GM23338 (cell line): ENCODE data around the gene PRKCH. TPM values are rescaled to one million over a fixed set of nuclear protein-coding genes. Genes with fewer than 3 reads are reported as not detected.

ENCODE experiments used
- ATAC-seq: fragments of 200-7000 bp; cut with Tn5 transposase; 3 replicates; pipeline ENCODE4 v1.9.1; 2020
- DNase-seq: peaks from one replicate; pipeline ENCODE4 v3.0.0-alpha.2; 2015; ENCODE audit warnings: low spot score
- H2AFZ ChIP-seq: fragments of 200-600 bp; sonication (generic); 2 replicates; pipeline ENCODE4 v1.8.0; 2016; ENCODE audit warnings: antibody characterized with exemption, mild to moderate bottlenecking, moderate library complexity
- H3F3A ChIP-seq: fragments of 200-600 bp; sonication (generic); replicated peaks from 2 replicates; pipeline ENCODE4 v1.8.0; 2017; ENCODE audit warnings: antibody characterized with exemption, mixed run types, low read depth
- H3K27ac ChIP-seq: fragments of 200-600 bp; sonication (generic); 2 replicates; pipeline ENCODE4 v1.6.1; 2016; ENCODE audit warnings: low read depth
- H3K27me3 ChIP-seq: fragments of 200-600 bp; sonication (generic); 2 replicates; pipeline ENCODE4 v1.8.0; 2016; ENCODE audit warnings: mild to moderate bottlenecking, mixed run types, moderate library complexity; ENCODE audit not compliant: insufficient read depth
- H3K36me3 ChIP-seq: fragments of 200-600 bp; sonication (generic); 2 replicates; pipeline ENCODE4 v1.8.0; 2016; ENCODE audit warnings: mild to moderate bottlenecking; ENCODE audit not compliant: insufficient read depth
- H3K4me1 ChIP-seq: fragments of 200-600 bp; sonication (generic); 2 replicates; pipeline ENCODE4 v1.8.0; 2016; ENCODE audit warnings: mild to moderate bottlenecking, moderate library complexity; ENCODE audit not compliant: insufficient read depth
- H3K4me2 ChIP-seq: fragments of 200-600 bp; sonication (generic); 2 replicates; pipeline ENCODE4 v1.7.1; 2017; ENCODE audit warnings: mixed run types
- H3K4me3 ChIP-seq: fragments of 200-600 bp; sonication (generic); 2 replicates; pipeline ENCODE4 v1.6.1; 2016; ENCODE audit warnings: mixed run types
- H3K79me2 ChIP-seq: fragments of 200-600 bp; sonication (generic); replicated peaks from 2 replicates; pipeline ENCODE4 v1.8.0; 2017; ENCODE audit warnings: mild to moderate bottlenecking; ENCODE audit not compliant: insufficient read depth
- H3K9me2 ChIP-seq: fragments of 200-600 bp; sonication (generic); 2 replicates; pipeline ENCODE4 v1.8.0; 2017; ENCODE audit not compliant: insufficient read depth
- H4K20me1 ChIP-seq: fragments of 200-600 bp; sonication (generic); replicated peaks from 2 replicates; pipeline ENCODE4 v1.8.0; 2017; ENCODE audit warnings: mild to moderate bottlenecking; ENCODE audit not compliant: insufficient read depth
- H3K27ac Mint-ChIP-seq: 2 replicates; pipeline ENCODE4 v1.8.0; 2020; ENCODE audit warnings: inconsistent platforms, mild to moderate bottlenecking, moderate library complexity, mixed read lengths
- H3K27me3 Mint-ChIP-seq: 3 replicates; pipeline ENCODE4 v1.8.0; 2022; ENCODE audit warnings: low read depth, mild to moderate bottlenecking, moderate library complexity, mixed read lengths, inconsistent platforms; ENCODE audit not compliant: insufficient read depth, poor library complexity
- H3K36me3 Mint-ChIP-seq: 3 replicates; pipeline ENCODE4 v1.8.0; 2021; ENCODE audit warnings: low read depth, mild to moderate bottlenecking, inconsistent platforms, moderate library complexity, mixed read lengths
- H3K4me1 Mint-ChIP-seq: 3 replicates; pipeline ENCODE4 v1.8.0; 2020; ENCODE audit warnings: mild to moderate bottlenecking, inconsistent platforms, mixed read lengths
- H3K4me3 Mint-ChIP-seq: 3 replicates; pipeline ENCODE4 v1.8.0; 2021; ENCODE audit warnings: moderate library complexity, mild to moderate bottlenecking, inconsistent platforms, mixed read lengths
- H3K9me3 Mint-ChIP-seq: 3 replicates; pipeline ENCODE4 v1.8.0; 2020; ENCODE audit warnings: moderate library complexity, mild to moderate bottlenecking, inconsistent platforms, mixed read lengths
- ETS1 ChIP-seq: IDR thresholded peaks from 2 replicates; pipeline ENCODE4 v1.6.1; 2016; ENCODE audit warnings: antibody characterized with exemption
- EZH2phosphoT487 ChIP-seq: fragments of 200-600 bp; sonication (generic); IDR thresholded peaks from one replicate; pipeline ENCODE4 v1.8.1; 2018; ENCODE audit warnings: antibody characterized with exemption; ENCODE audit not compliant: unreplicated experiment
- JUNB ChIP-seq: IDR thresholded peaks from one replicate; pipeline ENCODE4 v1.6.1; 2016; ENCODE audit warnings: antibody characterized with exemption; ENCODE audit not compliant: unreplicated experiment
- POLR2AphosphoS5 ChIP-seq: IDR thresholded peaks from 2 replicates; pipeline ENCODE4 v1.6.1; 2016; ENCODE audit warnings: antibody characterized with exemption, low read depth
- ZNF462 ChIP-seq: fragments of 250-450 bp; sonication (Bioruptor Pico); IDR thresholded peaks from 2 replicates; pipeline ENCODE4 v1.5.0; 2020; ENCODE audit warnings: mild to moderate bottlenecking, moderate library complexity
- polyA plus RNA-seq: library from polyadenylated mRNA; unstranded; fragments of >200 nt; fragmentation: Nextera tagmentation; extraction: Ambion mirVana; gene quantifications from 2 replicates; pipeline ENCODE4 v1.2.1, GENCODE V29; 2016
- total RNA-seq: library from RNA; depleted of rRNA; stranded (reverse); fragments of >200 nt; shearing (Covaris generic); gene quantifications from 2 replicates; pipeline ENCODE4 v1.2.3, GENCODE V29; 2014

Gene PRKCH
- total and polyA plus RNA-seq, 2 experiments from 2014 or later = 5.4 to 10.1 TPM

- no peak overlapping the region for H3K27ac Mint-ChIP-seq
- ATAC-seq = no peak
These were observed 221.7 kb downstream of the PRKCH start for GRCh38 chr14:61542848-61543790.

GRCh38 chr14:61543946-61544345 lies 222.6 kb downstream of the PRKCH start:
- ATAC-seq = no peak
- Histone ChIP-seq H3K4me2 (no peak overlapping the region), H3K9me2 (no peaks in the 10 kb centered on the region; the same call in 1 of the 2 replicates), H2AFZ (no peak overlapping the region), H3K27ac (no peak overlapping the region), H3K27me3 (no peaks in the 10 kb centered on the region), H4K20me1 (no peaks in the 10 kb centered on the region), H3K4me3 (no peak overlapping the region), H3K36me3 (no peaks in the 10 kb centered on the region), H3K79me2 (no peaks in the 10 kb centered on the region), H3K4me1 (0 out of 2 replicates have a peak, but pooled peaks cover 1% of the 10 kb centered on the region), H3F3A (no peaks in the 10 kb centered on the region)
- Mint-ChIP-seq H3K4me3 (no peak overlapping the region), H3K27me3 (peaks cover 2% of the 10 kb centered on the region), H3K27ac (no peak overlapping the region), H3K9me3 (no peaks in the 10 kb centered on the region), H3K36me3 (no peaks in the 10 kb centered on the region; the same call in 2 of the 3 replicates), H3K4me1 (peaks cover 17% of the 10 kb centered on the region)
- no peak for DNase-seq
- no peak for TF ChIP-seq ZNF462 (CRISPR knock-in tag)
- TF ChIP-seq POLR2AphosphoS5 = no peak
- TF ChIP-seq ETS1 = no peak
- no peak for TF ChIP-seq EZH2phosphoT487

More at GRCh38 chr14:61542848-61543790, 221.7 kb downstream of the PRKCH start:
- peaks cover 25% of the 10 kb centered on the region for H3K4me1 Mint-ChIP-seq
- no peak for DNase-seq
- H3K4me1 ChIP-seq = peaks cover 6% of the 10 kb centered on the region; the same call in 1 of the 2 replicates
- no peak overlapping the region for H3K4me3 Mint-ChIP-seq
- H2AFZ ChIP-seq = no peak overlapping the region
- no peaks in the 10 kb centered on the region for H3K27me3 ChIP-seq
- no peaks in the 10 kb centered on the region for H3K9me2 ChIP-seq
- no peaks in the 10 kb centered on the region for H3K9me3 Mint-ChIP-seq
- H3K27me3 Mint-ChIP-seq = peaks cover 2% of the 10 kb centered on the region
- no peaks in the 10 kb centered on the region for H3K36me3 ChIP-seq
- H4K20me1 ChIP-seq = no peaks in the 10 kb centered on the region
- H3K36me3 Mint-ChIP-seq = no peaks in the 10 kb centered on the region; the same call in 2 of the 3 replicates
- TF ChIP-seq JUNB = no peak
- no peak overlapping the region for H3K4me2 ChIP-seq
- H3K4me3 ChIP-seq = no peak overlapping the region
- H3F3A ChIP-seq = no peaks in the 10 kb centered on the region
- H3K79me2 ChIP-seq = no peaks in the 10 kb centered on the region
- no peak overlapping the region for H3K27ac ChIP-seq
